ENCODE results near the gene VIPR1.
A peak's percentile ranks its signal among the peaks of the same experiment; 100 is the strongest.

Gene VIPR1

GRCh38 chr3:42547401-42547945 lies 45.0 kb downstream of the VIPR1 start:
- H3K27me3 ChIP-seq (ENCODE audit: insufficient read depth, poor library complexity, severe bottlenecking): no peaks in the 10 kb centered on the region
- TF ChIP-seq, protein P1, sequence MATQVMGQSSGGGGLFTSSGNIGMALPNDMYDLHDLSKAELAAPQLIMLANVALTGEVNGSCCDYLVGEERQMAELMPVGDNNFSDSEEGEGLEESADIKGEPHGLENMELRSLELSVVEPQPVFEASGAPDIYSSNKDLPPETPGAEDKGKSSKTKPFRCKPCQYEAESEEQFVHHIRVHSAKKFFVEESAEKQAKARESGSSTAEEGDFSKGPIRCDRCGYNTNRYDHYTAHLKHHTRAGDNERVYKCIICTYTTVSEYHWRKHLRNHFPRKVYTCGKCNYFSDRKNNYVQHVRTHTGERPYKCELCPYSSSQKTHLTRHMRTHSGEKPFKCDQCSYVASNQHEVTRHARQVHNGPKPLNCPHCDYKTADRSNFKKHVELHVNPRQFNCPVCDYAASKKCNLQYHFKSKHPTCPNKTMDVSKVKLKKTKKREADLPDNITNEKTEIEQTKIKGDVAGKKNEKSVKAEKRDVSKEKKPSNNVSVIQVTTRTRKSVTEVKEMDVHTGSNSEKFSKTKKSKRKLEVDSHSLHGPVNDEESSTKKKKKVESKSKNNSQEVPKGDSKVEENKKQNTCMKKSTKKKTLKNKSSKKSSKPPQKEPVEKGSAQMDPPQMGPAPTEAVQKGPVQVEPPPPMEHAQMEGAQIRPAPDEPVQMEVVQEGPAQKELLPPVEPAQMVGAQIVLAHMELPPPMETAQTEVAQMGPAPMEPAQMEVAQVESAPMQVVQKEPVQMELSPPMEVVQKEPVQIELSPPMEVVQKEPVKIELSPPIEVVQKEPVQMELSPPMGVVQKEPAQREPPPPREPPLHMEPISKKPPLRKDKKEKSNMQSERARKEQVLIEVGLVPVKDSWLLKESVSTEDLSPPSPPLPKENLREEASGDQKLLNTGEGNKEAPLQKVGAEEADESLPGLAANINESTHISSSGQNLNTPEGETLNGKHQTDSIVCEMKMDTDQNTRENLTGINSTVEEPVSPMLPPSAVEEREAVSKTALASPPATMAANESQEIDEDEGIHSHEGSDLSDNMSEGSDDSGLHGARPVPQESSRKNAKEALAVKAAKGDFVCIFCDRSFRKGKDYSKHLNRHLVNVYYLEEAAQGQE (IDR thresholded peaks at IDR 0.05; ENCODE audit: insufficient replicate concordance, low read depth): no peak
- peak; percentile 92 for TF ChIP-seq CTCF (IDR thresholded peaks at IDR 0.05; ENCODE audit: insufficient read depth, low read length)
- DNase-seq (ENCODE audit: low read depth in 1 of 2, low spot score in 1 of 2): peak; percentile 22 to 55
- H3K27ac ChIP-seq (replicated peaks): no peak overlapping the region
- H3K4me3 ChIP-seq (replicated peaks; ENCODE audit: insufficient read depth, low read length): no peak overlapping the region

DNA sequence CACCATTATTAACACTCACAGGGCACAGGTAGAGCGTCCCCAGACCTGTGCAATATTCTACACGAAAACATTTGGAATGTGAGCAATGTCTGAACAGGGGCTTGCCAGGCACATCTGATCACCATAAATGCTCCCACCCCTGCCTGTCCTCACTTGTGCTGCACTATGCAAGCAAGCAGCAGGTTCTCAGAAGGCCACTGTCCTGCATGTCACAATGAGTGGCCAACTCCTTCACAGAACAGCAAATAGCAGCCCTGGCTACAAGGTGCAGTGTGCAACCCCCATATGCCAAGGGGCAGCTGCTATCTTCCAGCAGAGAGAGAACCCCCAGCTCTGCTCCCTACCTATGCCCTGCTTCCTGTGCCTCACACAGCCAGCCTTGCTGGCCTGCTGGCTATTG lies 46.7 kb downstream of the VIPR1 start:
- no peaks in the 10 kb centered on the region for H3K27me3 ChIP-seq (ENCODE audit: insufficient read depth, poor library complexity, severe bottlenecking)
- H3K27ac ChIP-seq (replicated peaks): no peak overlapping the region
- no peak overlapping the region for H3K4me3 ChIP-seq (replicated peaks; ENCODE audit: insufficient read depth, low read length)
- DNase-seq (ENCODE audit: low read depth in 1 of 2, low spot score in 1 of 2): no peak
- TF ChIP-seq GABPA (IDR thresholded peaks at IDR 0.05; ENCODE audit: low read depth) (no peak), POLR2AphosphoS5 (IDR thresholded peaks at IDR 0.05; ENCODE audit: low read depth) (no peak), CTCF (IDR thresholded peaks at IDR 0.05; ENCODE audit: insufficient read depth, low read length) (no peak), SPI1 (IDR thresholded peaks at IDR 0.05; ENCODE audit: borderline replicate concordance, low read depth) (no peak)
- TF ChIP-seq, protein P1 (IDR thresholded peaks at IDR 0.05; ENCODE audit: insufficient replicate concordance, low read depth): no peak

- no peak for DNase-seq (ENCODE audit: low read depth in 1 of 2, low spot score in 1 of 2)
- H3K27me3 ChIP-seq (ENCODE audit: insufficient read depth, poor library complexity, severe bottlenecking): no peaks in the 10 kb centered on the region
- no peak for TF ChIP-seq GABPA (IDR thresholded peaks at IDR 0.05; ENCODE audit: low read depth)
- no peak for TF ChIP-seq POLR2AphosphoS5 (IDR thresholded peaks at IDR 0.05; ENCODE audit: low read depth)
- TF ChIP-seq, protein P1 (IDR thresholded peaks at IDR 0.05; ENCODE audit: insufficient replicate concordance, low read depth): no peak
- no peak for TF ChIP-seq SPI1 (IDR thresholded peaks at IDR 0.05; ENCODE audit: borderline replicate concordance, low read depth)
- no peak for TF ChIP-seq CTCF (IDR thresholded peaks at IDR 0.05; ENCODE audit: insufficient read depth, low read length)
- H3K27ac ChIP-seq (replicated peaks): no peak overlapping the region
- H3K4me3 ChIP-seq (replicated peaks; ENCODE audit: insufficient read depth, low read length): no peak overlapping the region
Measured at GRCh38 chr3:42550250-42550649, 47.8 kb downstream of the VIPR1 start.
